Natural killer cell (primary cell): ENCODE data around the gene MPRIP. TPM values are rescaled to one million over a fixed set of nuclear protein-coding genes. Genes with fewer than 3 reads are reported as not detected.

Experiments used
- ATAC-seq, 3 donors: fragments of 150-1000 bp in 2 of 3; fragments of 200-7000 bp in 1 of 3; cut with Tn5 transposase; 1 replicate in 1 of 3; 2 replicates in 2 of 3; pipeline ENCODE4 v1.10.0; 2021; ENCODE audit warnings: mild to moderate bottlenecking in 2 of 3, moderate library complexity in 2 of 3
- DNase-seq, 2 donors: peaks; one replicate each; pipeline versions ENCODE4 v3.0.0 to v3.0.0-alpha.2; 2013 to 2021; ENCODE audit warnings: mixed read lengths in 1 of 2
- H3K27ac ChIP-seq: one replicate; pipeline ENCODE4 v1.5.1; 2013; ENCODE audit warnings: mild to moderate bottlenecking, low read length
- H3K27me3 ChIP-seq: one replicate; pipeline ENCODE4 v1.6.1; 2013; ENCODE audit warnings: low read length; ENCODE audit not compliant: control insufficient read depth, insufficient read depth
- H3K36me3 ChIP-seq: one replicate; pipeline ENCODE4 v1.6.1; 2013; ENCODE audit warnings: low read length; ENCODE audit not compliant: control insufficient read depth, insufficient read depth
- H3K4me1 ChIP-seq: one replicate; pipeline ENCODE4 v1.6.1; 2013; ENCODE audit warnings: low read length; ENCODE audit not compliant: control insufficient read depth, insufficient read depth
- H3K4me3 ChIP-seq: one replicate; pipeline ENCODE4 v1.5.1; 2013; ENCODE audit warnings: low read length
- H3K9me3 ChIP-seq: one replicate; pipeline ENCODE4 v1.6.1; 2013; ENCODE audit warnings: low read length; ENCODE audit not compliant: control insufficient read depth, insufficient read depth
- H3K27ac Mint-ChIP-seq, 2 donors: one replicate each; pipeline ENCODE4 v1.8.0; 2022; ENCODE audit warnings: mild to moderate bottlenecking in 2 of 2, mixed read lengths in 2 of 2, moderate library complexity in 1 of 2
- H3K27me3 Mint-ChIP-seq, 2 donors: one replicate each; pipeline ENCODE4 v1.8.0; 2022; ENCODE audit warnings: low read depth in 2 of 2, mixed read lengths in 2 of 2
- H3K36me3 Mint-ChIP-seq: one replicate; pipeline ENCODE4 v1.8.0; 2022; ENCODE audit warnings: mixed read lengths
- H3K4me1 Mint-ChIP-seq, 2 donors: one replicate each; pipeline ENCODE4 v1.8.0; 2022; ENCODE audit warnings: mixed read lengths in 2 of 2
- H3K4me3 Mint-ChIP-seq: one replicate; pipeline ENCODE4 v1.8.0; 2022; ENCODE audit warnings: mild to moderate bottlenecking, moderate library complexity, mixed read lengths
- H3K9me3 Mint-ChIP-seq, 2 donors: one replicate each; pipeline ENCODE4 v1.8.0; 2022; ENCODE audit warnings: mixed read lengths in 2 of 2
- CTCF ChIP-seq: fragments of 200-600 bp; IDR thresholded peaks from one replicate; pipeline ENCODE4 v1.8.0; 2022; ENCODE audit warnings: antibody characterized with exemption
- WGBS: methylation state at CpG from one replicate; pipeline ENCODE4 v1.1.7; 2013; ENCODE audit warnings: missing lambda C conversion rate; ENCODE audit not compliant: insufficient coverage; 5-methylcytosine and 5-hydroxymethylcytosine counted together
- intact Hi-C: fragments of 100-400 bp; cut with micrococcal nuclease; formaldehyde crosslinking; loops from one replicate; pipeline ENCODE4 v1.14.2; 2022
- total RNA-seq, 4 donors: library from RNA; stranded (reverse); fragments of 120-200 nt in 1 of 4; gene quantifications; one replicate each; pipeline versions ENCODE4 v1.2.3 to v1.2.4, GENCODE V29; 2013 to 2022

Gene MPRIP
- total RNA-seq, 3 donors from 2014 or later (not counting 1 experiment from before 2014, with no cell fraction given): 225 to 272 (median 229) TPM

GRCh38 chr17:17154981-17155380 is 112.7 kb downstream of the MPRIP start:
- H3K9me3 Mint-ChIP-seq: no peaks in the 10 kb centered on the region
- Histone ChIP-seq H3K4me1 (peaks cover 25% of the 10 kb centered on the region), H3K27ac (no peak overlapping the region), H3K36me3 (peaks cover 75% of the 10 kb centered on the region), H3K27me3 (no peaks in the 10 kb centered on the region), H3K4me3 (no peak overlapping the region), H3K9me3 (no peaks in the 10 kb centered on the region)
- H3K4me3 Mint-ChIP-seq: no peak overlapping the region
- no peaks in the 10 kb centered on the region for H3K27me3 Mint-ChIP-seq
- ATAC-seq (no peak), DNase-seq (peak in 1 of 2 donors; percentile 47)
- peaks cover 21 to 34% of the 10 kb centered on the region in 2 donors for H3K4me1 Mint-ChIP-seq
- no peak for TF ChIP-seq CTCF
- intact Hi-C loops: no loop called here
- peak overlapping the region in 1 of 2 donors; percentile 51 for H3K27ac Mint-ChIP-seq
- 49% methylated on average over 8 of the region's 8 CpGs for WGBS
- peaks cover 5% of the 10 kb centered on the region for H3K36me3 Mint-ChIP-seq

GRCh38 chr17:17155568-17155967 is 113.3 kb downstream of the MPRIP start:
- Mint-ChIP-seq H3K27ac (peak overlapping the region; percentile 33 to 41), H3K4me1 (peaks cover 21 to 34% of the 10 kb centered on the region in 2 donors), H3K9me3 (no peaks in the 10 kb centered on the region), H3K36me3 (no peaks in the 10 kb centered on the region), H3K4me3 (no peak overlapping the region), H3K27me3 (no peaks in the 10 kb centered on the region)
- 98% methylated on average over 3 of the region's 3 CpGs for WGBS
- intact Hi-C loops: no loop called here
- H3K27ac ChIP-seq: no peak overlapping the region
- H3K4me1 ChIP-seq: peaks cover 25% of the 10 kb centered on the region
- no peaks in the 10 kb centered on the region for H3K27me3 ChIP-seq
- H3K4me3 ChIP-seq: no peak overlapping the region
- TF ChIP-seq CTCF: no peak
- no peaks in the 10 kb centered on the region for H3K9me3 ChIP-seq
- DNase-seq (peak in 1 of 2 donors; percentile 37), ATAC-seq (no peak)
- H3K36me3 ChIP-seq: peaks cover 78% of the 10 kb centered on the region

GRCh38 chr17:17156107-17156506 is 113.8 kb downstream of the MPRIP start:
- intact Hi-C loops: no loop called here
- H3K27ac ChIP-seq: no peak overlapping the region
- peaks cover 21 to 34% of the 10 kb centered on the region in 2 donors for H3K4me1 Mint-ChIP-seq
- TF ChIP-seq CTCF: no peak
- no peak for ATAC-seq
- no peaks in the 10 kb centered on the region for H3K27me3 ChIP-seq
- H3K36me3 Mint-ChIP-seq: no peaks in the 10 kb centered on the region
- 95% methylated on average over 4 of the region's 4 CpGs for WGBS
- no peaks in the 10 kb centered on the region for H3K27me3 Mint-ChIP-seq
- H3K4me1 ChIP-seq: peaks cover 21% of the 10 kb centered on the region
- no peaks in the 10 kb centered on the region for H3K9me3 Mint-ChIP-seq
- peaks cover 79% of the 10 kb centered on the region for H3K36me3 ChIP-seq
- H3K9me3 ChIP-seq: no peaks in the 10 kb centered on the region
- H3K27ac Mint-ChIP-seq: no peak overlapping the region
- DNase-seq: no peak
- H3K4me3 ChIP-seq: no peak overlapping the region
- no peak overlapping the region for H3K4me3 Mint-ChIP-seq

GRCh38 chr17:17156511-17156910 is 114.3 kb downstream of the MPRIP start:
- H3K4me3 Mint-ChIP-seq: no peak overlapping the region
- TF ChIP-seq CTCF: no peak
- no peaks in the 10 kb centered on the region for H3K27me3 Mint-ChIP-seq
- DNase-seq (no peak), ATAC-seq (no peak)
- H3K4me1 ChIP-seq: peaks cover 19% of the 10 kb centered on the region
- peaks cover 79% of the 10 kb centered on the region for H3K36me3 ChIP-seq
- H3K9me3 ChIP-seq: no peaks in the 10 kb centered on the region
- H3K4me1 Mint-ChIP-seq: peaks cover 21 to 32% of the 10 kb centered on the region in 2 donors
- no peaks in the 10 kb centered on the region for H3K27me3 ChIP-seq
- 96% methylated on average over 10 of the region's 10 CpGs for WGBS
- no peaks in the 10 kb centered on the region for H3K9me3 Mint-ChIP-seq
- no peak overlapping the region for H3K27ac Mint-ChIP-seq
- no peak overlapping the region for H3K27ac ChIP-seq
- no peak overlapping the region for H3K4me3 ChIP-seq
- H3K36me3 Mint-ChIP-seq: no peaks in the 10 kb centered on the region
- intact Hi-C loops: no loop called here
